Fibroblast of lung (primary cell): ENCODE measurements around the gene DNAJC5.

Source experiments
- CTCF ChIP-seq, 2 donors: IDR thresholded peaks in 1 of 2; conservative IDR thresholded peaks in 1 of 2; 1 replicate in 1 of 2; 2 replicates in 1 of 2; pipeline ENCODE4 v1.5.1; 2011 to 2012; ENCODE audit warnings: low read length in 2 of 2, control low read depth in 1 of 2, inconsistent platforms in 1 of 2, low read depth in 1 of 2, mild to moderate bottlenecking in 1 of 2
- EZH2 ChIP-seq: IDR thresholded peaks from 2 replicates; pipeline ENCODE4 v1.5.1; 2012; ENCODE audit warnings: low read length, control low read depth, mild to moderate bottlenecking; ENCODE audit errors: missing control alignments

- no peak for TF ChIP-seq CTCF (conservative IDR thresholded peaks at IDR 0.05 in 1 of 2, IDR thresholded peaks at IDR 0.05 in 1 of 2; ENCODE audit: low read depth in 1 of 2, low read length in 2 of 2)
- TF ChIP-seq EZH2 = no peak
These were observed 18.8 kb downstream of the DNAJC5 start for GRCh38 chr20:63913768-63914167.
